PC-3 (cell line): ENCODE results near the gene UQCC3. TPM values are rescaled to one million over a fixed set of nuclear protein-coding genes. Genes with fewer than 3 reads are reported as not detected.
A peak's percentile ranks its signal among the peaks of the same experiment; 100 is the strongest.

ENCODE experiments used
- ATAC-seq: fragments of 200-7000 bp; cut with Tn5 transposase; 2 replicates; pipeline ENCODE4 v1.9.1; 2020; ENCODE audit warnings: mild to moderate bottlenecking, moderate library complexity
- BruUV-seq: library from RNA; stranded (reverse); fragments of 400-500 nt; replicated peaks from 2 replicates; lab custom pipeline; 2021; lab: Mats Ljungman, UMichigan
- CTCF ChIA-PET: fragments of 300-600 bp; sonication (Branson Sonifier 250); formaldehyde crosslinking; loops from one replicate; lab custom pipeline; 2022; ENCODE audit warnings: antibody characterized with exemption; lab: Charles Lee
- POLR2A ChIA-PET: fragments of 300-600 bp; sonication (Branson Sonifier 250); formaldehyde crosslinking; loops from one replicate; lab custom pipeline; 2022; ENCODE audit warnings: antibody characterized with exemption; ENCODE audit not compliant: unreplicated experiment; lab: Charles Lee
- DNase-seq: peaks from one replicate; pipeline ENCODE4 v3.0.0-alpha.2; 2015
- H2AFZ ChIP-seq: fragments of 300-600 bp; sonication (generic); 2 replicates; pipeline ENCODE4 v1.6.0; 2016; ENCODE audit warnings: antibody characterized with exemption, low read length
- H3F3A ChIP-seq: fragments of 300-600 bp; sonication (generic); one replicate; pipeline ENCODE4 v1.6.0; 2017; ENCODE audit warnings: antibody characterized with exemption, low read length, control low read depth, mild to moderate bottlenecking; ENCODE audit not compliant: unreplicated experiment
- H3K27ac ChIP-seq: fragments of 300-600 bp; sonication (generic); 2 replicates; pipeline ENCODE4 v1.5.1; 2016; ENCODE audit warnings: mild to moderate bottlenecking, low read length
- H3K27me3 ChIP-seq: fragments of 300-600 bp; sonication (generic); 2 replicates; pipeline ENCODE4 v1.6.1; 2016; ENCODE audit warnings: low read length, mixed read lengths
- H3K36me3 ChIP-seq: fragments of 300-600 bp; sonication (generic); 2 replicates; pipeline ENCODE4 v1.6.1; 2016; ENCODE audit warnings: low read depth, mixed run types, low read length, mixed read lengths
- H3K4me1 ChIP-seq: fragments of 300-600 bp; sonication (generic); 2 replicates; pipeline ENCODE4 v1.5.1; 2016; ENCODE audit warnings: low read length; ENCODE audit not compliant: insufficient read depth
- H3K4me2 ChIP-seq: fragments of 300-600 bp; sonication (generic); 2 replicates; pipeline ENCODE4 v1.6.0; 2016; ENCODE audit warnings: low read length
- H3K4me3 ChIP-seq: fragments of 300-600 bp; sonication (generic); 2 replicates; pipeline ENCODE4 v1.5.1; 2016; ENCODE audit warnings: mild to moderate bottlenecking, low read length, mixed read lengths
- H3K79me2 ChIP-seq: fragments of 300-600 bp; sonication (generic); 2 replicates; pipeline ENCODE4 v1.6.1; 2017; ENCODE audit warnings: low read length, mixed read lengths
- H3K9ac ChIP-seq: fragments of 300-600 bp; sonication (generic); 2 replicates; pipeline ENCODE4 v1.6.0; 2016; ENCODE audit warnings: mild to moderate bottlenecking, low read length
- H3K9me2 ChIP-seq: fragments of 300-600 bp; sonication (generic); replicated peaks from 2 replicates; pipeline ENCODE4 v1.6.1; 2016; ENCODE audit warnings: mixed run types, low read length, mixed read lengths
- H3K9me3 ChIP-seq: fragments of 300-600 bp; sonication (generic); 2 replicates; pipeline ENCODE4 v1.6.1; 2016; ENCODE audit warnings: low read length, mixed read lengths
- H4K20me1 ChIP-seq: fragments of 300-600 bp; sonication (generic); 2 replicates; pipeline ENCODE4 v1.6.1; 2016; ENCODE audit warnings: low read length, mixed read lengths
- CTCF ChIP-seq: fragments of 300-600 bp; sonication (generic); conservative IDR thresholded peaks from 2 replicates; pipeline ENCODE4 v1.5.1; 2017; ENCODE audit warnings: antibody characterized with exemption, low read depth, mild to moderate bottlenecking, low read length
- EZH2 ChIP-seq: fragments of 300-600 bp; sonication (generic); IDR thresholded peaks from one replicate; pipeline ENCODE4 v1.6.1; 2017; ENCODE audit warnings: antibody characterized with exemption, mild to moderate bottlenecking, low read length; ENCODE audit not compliant: unreplicated experiment
- EZH2phosphoT487 ChIP-seq: fragments of 300-600 bp; sonication (generic); IDR thresholded peaks from 2 replicates; pipeline ENCODE4 v1.6.1; 2018; ENCODE audit warnings: mild to moderate bottlenecking, antibody characterized with exemption, low read length, borderline replicate concordance
- intact Hi-C: fragments of 100-400 bp; cut with micrococcal nuclease; formaldehyde crosslinking; loops from 2 replicates; pipeline ENCODE4 v1.9.0; 2023
- total RNA-seq: library from RNA; depleted of rRNA; stranded (reverse); fragments of >200 nt; gene quantifications from 2 replicates; pipeline ENCODE4 v1.2.3, GENCODE V29; 2014

Gene UQCC3
- total RNA-seq, 1 experiment from 2014 or later, result 83.6 TPM

GRCh38 chr11:62666259-62666926 is 5.1 kb upstream of the UQCC3 start:
- H3K4me3 ChIP-seq, result peak overlapping the region; percentile 98
- H3K79me2 ChIP-seq, result peaks cover 72% of the 10 kb centered on the region
- peaks cover 35% of the 10 kb centered on the region for H3K4me1 ChIP-seq
- H3K36me3 ChIP-seq, result peaks cover 16% of the 10 kb centered on the region
- H3F3A ChIP-seq, result peaks cover 13% of the 10 kb centered on the region
- peak overlapping the region; percentile 93 for H3K4me2 ChIP-seq
- DNase-seq (no peak), ATAC-seq (no peak)
- BruUV-seq, result no TSS peak
- ChIA-PET POLR2A (interaction anchor here (0.6 to 2.1 kb wide), 2 partner anchors 11 to 96 kb away, joined by 5 to 11 read pairs; no protein-coding TSS in a partner anchor), CTCF (interaction anchor here (0.5 to 1.7 kb wide), 2 partner anchors 15 to 121 kb away, joined by 4 to 6 read pairs; partner anchors contain the start of gene TMEM179B)
- H3K27me3 ChIP-seq, result no peaks in the 10 kb centered on the region
- peak overlapping the region; percentile 30 for H3K27ac ChIP-seq
- H3K9ac ChIP-seq, result peak overlapping the region; percentile 92
- no peak overlapping the region for H2AFZ ChIP-seq
- H3K9me2 ChIP-seq, result no peaks in the 10 kb centered on the region
- H3K9me3 ChIP-seq, result no peaks in the 10 kb centered on the region
- TF ChIP-seq EZH2phosphoT487 (no peak), EZH2 (no peak), CTCF (no peak)
- H4K20me1 ChIP-seq, result peaks cover 14% of the 10 kb centered on the region; the same call in 1 of the 2 replicates
- intact Hi-C loops, result no loop called here

- DNase-seq (no peak), ATAC-seq (no peak)
- Histone ChIP-seq H3F3A (peaks cover 13% of the 10 kb centered on the region), H3K79me2 (peaks cover 82% of the 10 kb centered on the region), H3K4me3 (peak overlapping the region; percentile 98; the same call in 1 of the 2 replicates), H4K20me1 (peaks cover 14% of the 10 kb centered on the region; the same call in 1 of the 2 replicates), H3K4me2 (peak overlapping the region; percentile 93), H3K9me3 (no peaks in the 10 kb centered on the region), H3K36me3 (peaks cover 16% of the 10 kb centered on the region), H3K27me3 (no peaks in the 10 kb centered on the region), H3K9ac (no peak overlapping the region), H2AFZ (no peak overlapping the region), H3K27ac (no peak overlapping the region), H3K4me1 (peaks cover 35% of the 10 kb centered on the region), H3K9me2 (no peaks in the 10 kb centered on the region)
- CTCF ChIA-PET, result no interaction called here
- TF ChIP-seq CTCF (no peak), EZH2 (no peak), EZH2phosphoT487 (no peak)
- intact Hi-C loops, result no loop called here
- no TSS peak for BruUV-seq
- POLR2A ChIA-PET, result no interaction called here
Measured at GRCh38 chr11:62667460-62667859, 4.0 kb upstream of the UQCC3 start.
